BLaER1 treated with 17β-estradiol and CSF1 and Interleukin-3, amounts not matched to agents 10 nM and 100 nM (cell line): ENCODE data around the gene DGKI.
A peak's percentile ranks its signal among the peaks of the same experiment; 100 is the strongest.

Experiments
- H3K27ac ChIP-seq, 11 experiments: shearing (Covaris generic); formaldehyde crosslinking; 2 replicates each; pipeline ENCODE4 v1.8.1; 2022
- H3K27me3 ChIP-seq, 11 experiments: shearing (Covaris generic); formaldehyde crosslinking; 2 replicates each; pipeline ENCODE4 v1.8.1; 2022
- H3K36me3 ChIP-seq, 11 experiments: shearing (Covaris generic); formaldehyde crosslinking; 2 replicates each; pipeline ENCODE4 v1.8.1; 2022
- H3K4me1 ChIP-seq, 10 experiments: shearing (Covaris generic); formaldehyde crosslinking; 2 replicates each; pipeline ENCODE4 v1.8.1; 2022
- H3K4me2 ChIP-seq, 11 experiments: shearing (Covaris generic); formaldehyde crosslinking; 2 replicates each; pipeline ENCODE4 v1.8.1; 2022
- H3K4me3 ChIP-seq, 10 experiments: shearing (Covaris generic); formaldehyde crosslinking; 2 replicates each; pipeline ENCODE4 v1.8.1; 2022
- H3K9ac ChIP-seq, 11 experiments: shearing (Covaris generic); formaldehyde crosslinking; 2 replicates each; pipeline ENCODE4 v1.8.1; 2022
- H3K9me3 ChIP-seq, 11 experiments: shearing (Covaris generic); formaldehyde crosslinking; replicated peaks in 1 of 11; 2 replicates each; pipeline ENCODE4 v1.8.1; 2022
- H4K20me1 ChIP-seq, 11 experiments: shearing (Covaris generic); formaldehyde crosslinking; 2 replicates each; pipeline ENCODE4 v1.8.1; 2022
- Cebpa-rat ChIP-seq, 11 experiments: shearing (Covaris generic); IDR thresholded peaks; 2 replicates each; pipeline ENCODE4 v1.8.1; 2022

Gene DGKI

DNA sequence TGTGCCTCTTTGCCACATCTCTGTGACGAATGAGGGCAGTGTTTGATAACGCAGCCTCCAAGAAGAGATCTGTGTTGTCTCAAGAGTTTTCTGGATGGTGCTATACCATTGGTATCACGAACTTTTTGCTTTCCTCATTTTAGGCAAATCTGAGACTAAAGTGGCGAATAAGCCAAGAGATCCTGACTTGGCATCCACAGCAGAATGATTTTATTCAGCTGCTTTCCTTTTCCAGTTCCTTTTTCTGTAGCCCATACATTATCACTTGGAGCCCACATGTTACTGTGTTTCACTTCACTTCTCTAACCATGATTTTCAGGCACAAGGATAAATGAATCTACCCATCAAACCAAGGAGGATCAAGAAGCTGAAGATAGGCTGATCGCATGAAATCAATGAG, 325.3 kb downstream of the DGKI start:
- H3K27ac ChIP-seq, result no peak overlapping the region
- no peaks in the 10 kb centered on the region for H3K9me3 ChIP-seq
- H3K9ac ChIP-seq, result no peak overlapping the region
- no peaks in the 10 kb centered on the region for H3K36me3 ChIP-seq
- no peak for TF ChIP-seq Cebpa-rat (IDR thresholded peaks at IDR 0.05)
- H3K4me1 ChIP-seq, result no peaks in the 10 kb centered on the region
- H4K20me1 ChIP-seq, result no peaks in the 10 kb centered on the region
- H3K4me2 ChIP-seq, result no peak overlapping the region
- no peak overlapping the region for H3K4me3 ChIP-seq
- no peaks in the 10 kb centered on the region for H3K27me3 ChIP-seq

DNA sequence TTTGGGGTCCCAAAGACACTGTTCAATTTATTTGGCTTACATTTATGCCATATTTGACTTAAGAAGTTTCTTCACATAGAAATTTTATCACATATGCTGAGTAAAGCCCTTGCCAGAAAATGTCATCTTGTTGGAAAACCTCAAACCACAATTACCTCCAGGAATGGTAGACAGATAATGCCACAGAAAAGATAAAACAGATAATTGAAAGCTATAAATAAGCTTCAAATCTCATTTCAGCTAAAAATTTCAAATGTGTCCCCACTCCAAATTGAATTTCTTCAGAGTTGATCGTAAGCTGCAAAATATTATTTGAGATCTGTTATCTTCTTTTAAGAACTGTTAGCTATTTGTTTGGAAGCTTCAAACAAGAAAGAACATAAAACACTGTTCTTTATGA, 326.8 kb downstream of the DGKI start:
- no peak overlapping the region for H3K27ac ChIP-seq
- no peaks in the 10 kb centered on the region for H3K4me1 ChIP-seq
- H3K4me3 ChIP-seq, result no peak overlapping the region
- H3K27me3 ChIP-seq, result no peaks in the 10 kb centered on the region
- H3K9ac ChIP-seq, result no peak overlapping the region
- TF ChIP-seq Cebpa-rat (IDR thresholded peaks at IDR 0.05), result no peak
- no peaks in the 10 kb centered on the region for H3K36me3 ChIP-seq
- no peaks in the 10 kb centered on the region for H3K9me3 ChIP-seq
- no peaks in the 10 kb centered on the region for H4K20me1 ChIP-seq
- no peak overlapping the region for H3K4me2 ChIP-seq

DNA sequence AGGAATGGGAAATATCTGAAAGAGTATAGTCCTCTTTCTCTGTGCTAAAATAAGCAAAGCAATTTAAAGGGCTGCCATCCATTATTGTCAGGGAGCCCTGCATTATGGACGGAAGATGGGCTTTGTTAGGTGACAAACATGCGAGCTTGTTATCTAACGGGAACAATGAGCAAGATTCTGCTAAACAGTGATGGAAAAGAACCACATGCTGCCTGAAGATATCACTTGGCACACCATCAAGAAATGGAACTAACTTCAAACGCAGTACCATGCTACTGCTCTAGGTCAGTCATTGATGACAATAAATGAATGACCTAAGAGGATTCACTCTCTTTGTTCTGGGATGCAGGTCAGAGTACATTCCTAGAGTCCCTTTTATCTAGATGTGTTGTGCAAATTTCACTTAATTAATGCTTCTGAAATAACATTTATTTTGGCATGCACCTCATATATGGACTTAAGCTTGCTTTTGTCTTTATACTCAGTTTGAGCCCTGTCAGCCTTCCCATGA, 327.5 kb downstream of the DGKI start:
- Histone ChIP-seq H3K36me3 (no peaks in the 10 kb centered on the region), H3K4me3 (no peak overlapping the region), H3K9me3 (no peaks in the 10 kb centered on the region), H3K9ac (no peak overlapping the region), H4K20me1 (no peaks in the 10 kb centered on the region), H3K27ac (no peak overlapping the region), H3K27me3 (no peaks in the 10 kb centered on the region), H3K4me1 (no peaks in the 10 kb centered on the region), H3K4me2 (no peak overlapping the region)
- no peak for TF ChIP-seq Cebpa-rat (IDR thresholded peaks at IDR 0.05)

DNA sequence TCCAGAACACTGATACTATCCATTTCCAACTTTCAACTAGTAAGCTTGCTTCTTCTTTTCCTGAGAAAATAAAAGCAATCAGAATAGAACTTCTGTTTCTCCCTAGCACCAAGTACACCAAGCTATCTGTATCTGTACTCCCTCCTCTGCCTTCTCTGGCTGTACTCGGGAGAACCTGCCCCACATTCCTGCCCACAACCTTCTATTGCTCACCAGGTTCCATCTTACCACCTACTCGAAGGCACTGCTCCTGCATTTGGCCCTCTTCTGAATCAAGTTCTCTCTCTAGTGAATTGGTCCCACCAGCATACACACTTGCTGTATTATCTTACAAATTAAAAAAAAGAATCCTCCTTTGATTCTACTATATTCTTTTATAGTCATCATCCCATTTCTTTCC, 333.7 kb downstream of the DGKI start:
- no peaks in the 10 kb centered on the region for H3K9me3 ChIP-seq
- no peak overlapping the region for H3K27ac ChIP-seq
- H3K27me3 ChIP-seq, result no peaks in the 10 kb centered on the region
- H3K4me1 ChIP-seq, result peaks cover 0 to 13% (median 0%) of the 10 kb centered on the region in 10 experiments; a peak in 4 of 20 replicates
- peak overlapping the region in 2 of 11 experiments; percentile 20 to 31; a peak in 3 of 22 replicates for H3K4me2 ChIP-seq
- H3K4me3 ChIP-seq, result no peak overlapping the region
- no peak for TF ChIP-seq Cebpa-rat (IDR thresholded peaks at IDR 0.05)
- H3K9ac ChIP-seq, result no peak overlapping the region
- H3K36me3 ChIP-seq, result no peaks in the 10 kb centered on the region
- H4K20me1 ChIP-seq, result no peaks in the 10 kb centered on the region

DNA sequence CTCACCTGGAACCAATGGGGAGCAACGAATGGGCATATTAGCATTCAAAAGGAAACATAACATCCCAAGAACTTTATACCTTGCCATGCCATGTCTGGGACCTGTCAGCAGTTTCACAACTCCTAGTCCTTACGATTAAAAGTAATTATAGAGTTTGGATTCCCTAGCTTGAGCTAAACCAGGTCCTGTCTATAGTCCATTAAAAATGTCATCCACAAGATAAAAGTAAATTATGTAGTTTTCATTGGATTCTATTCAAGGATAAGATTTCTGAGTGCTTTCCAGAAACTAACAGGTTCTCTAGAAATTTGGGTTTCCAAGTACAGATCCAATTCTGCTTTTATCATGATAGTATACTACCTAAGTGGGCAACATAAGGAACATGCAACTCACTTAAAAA, 339.7 kb downstream of the DGKI start:
- peaks cover 0 to under 1% (median 0%) of the 10 kb centered on the region in 10 experiments; a peak in 1 of 20 replicates for H3K4me1 ChIP-seq
- no peaks in the 10 kb centered on the region for H3K27me3 ChIP-seq
- H3K36me3 ChIP-seq, result no peaks in the 10 kb centered on the region
- no peak for TF ChIP-seq Cebpa-rat (IDR thresholded peaks at IDR 0.05)
- no peaks in the 10 kb centered on the region for H3K9me3 ChIP-seq
- H3K4me2 ChIP-seq, result no peak overlapping the region
- H3K4me3 ChIP-seq, result no peak overlapping the region
- no peak overlapping the region for H3K9ac ChIP-seq
- H4K20me1 ChIP-seq, result no peaks in the 10 kb centered on the region
- H3K27ac ChIP-seq, result no peak overlapping the region

DNA sequence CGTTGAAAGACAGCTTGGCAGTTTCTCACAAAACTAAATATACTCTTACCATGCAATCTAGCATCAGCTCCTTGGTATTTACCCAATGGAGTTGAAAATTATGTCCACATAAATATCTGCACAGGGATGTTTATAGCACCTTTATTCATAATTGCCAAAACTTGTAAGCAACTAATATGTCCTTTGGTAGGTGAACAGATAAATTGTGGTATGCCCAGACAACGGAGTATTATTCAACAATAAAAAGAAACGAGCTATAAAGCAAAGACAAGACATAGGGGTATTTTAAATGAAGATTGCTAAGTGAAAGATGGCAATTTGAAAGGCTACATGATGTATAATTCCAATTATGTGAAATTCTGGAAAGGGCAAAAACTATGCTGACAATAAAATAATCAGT, 340.7 kb downstream of the DGKI start:
- H3K27me3 ChIP-seq, result no peaks in the 10 kb centered on the region
- no peak for TF ChIP-seq Cebpa-rat (IDR thresholded peaks at IDR 0.05)
- no peaks in the 10 kb centered on the region for H3K4me1 ChIP-seq
- no peaks in the 10 kb centered on the region for H3K9me3 ChIP-seq
- no peak overlapping the region for H3K4me3 ChIP-seq
- H3K36me3 ChIP-seq, result no peaks in the 10 kb centered on the region
- no peak overlapping the region for H3K9ac ChIP-seq
- no peak overlapping the region for H3K4me2 ChIP-seq
- H4K20me1 ChIP-seq, result no peaks in the 10 kb centered on the region
- H3K27ac ChIP-seq, result no peak overlapping the region

DNA sequence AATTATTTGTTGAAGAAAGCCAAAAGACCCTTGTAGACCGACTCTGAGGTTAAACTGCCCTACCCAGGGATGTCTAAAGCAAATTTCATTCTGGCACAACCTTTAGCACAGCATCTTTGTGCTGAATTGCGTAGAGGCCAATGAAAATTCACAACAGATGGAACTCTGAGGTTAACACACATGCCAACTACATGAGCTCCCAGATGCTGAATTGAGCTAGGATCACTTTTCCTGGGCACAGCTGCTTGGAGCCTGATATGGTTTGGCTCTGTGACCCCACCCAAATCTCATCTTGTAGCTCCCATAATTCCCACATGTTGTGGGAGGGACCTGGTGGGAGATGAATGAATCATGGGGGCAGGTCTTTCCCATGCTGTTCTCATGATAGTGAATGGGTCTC, 345.2 kb downstream of the DGKI start:
- Histone ChIP-seq H3K36me3 (no peaks in the 10 kb centered on the region), H4K20me1 (no peaks in the 10 kb centered on the region), H3K4me3 (no peak overlapping the region), H3K27me3 (no peaks in the 10 kb centered on the region), H3K9ac (no peak overlapping the region), H3K27ac (no peak overlapping the region), H3K4me1 (no peaks in the 10 kb centered on the region), H3K9me3 (no peaks in the 10 kb centered on the region), H3K4me2 (no peak overlapping the region)
- TF ChIP-seq Cebpa-rat (IDR thresholded peaks at IDR 0.05), result no peak

DNA sequence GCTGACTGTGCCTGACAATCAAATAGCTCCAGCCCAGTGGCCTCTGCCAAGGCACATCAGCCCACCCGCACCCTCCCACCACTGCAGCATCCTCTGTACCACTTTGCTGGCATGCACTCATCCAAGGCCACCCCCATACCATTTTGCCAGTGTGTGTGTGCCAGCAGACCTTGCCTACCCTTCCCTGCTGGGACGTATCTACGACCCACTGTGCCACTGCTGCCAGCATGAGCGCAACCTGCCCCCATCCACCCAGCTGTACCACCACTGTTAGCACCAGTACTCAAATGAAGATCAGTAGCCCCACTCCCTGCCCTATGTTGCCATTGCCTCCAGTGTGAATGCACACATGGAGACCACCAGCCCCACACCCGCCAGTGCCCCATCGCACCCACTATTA, 353.9 kb downstream of the DGKI start:
- no peaks in the 10 kb centered on the region for H4K20me1 ChIP-seq
- H3K9me3 ChIP-seq, result peaks cover 7 to 27% (median 15%) of the 10 kb centered on the region in 11 experiments; a peak in 16 of 22 replicates
- H3K9ac ChIP-seq, result no peak overlapping the region
- H3K4me1 ChIP-seq, result no peaks in the 10 kb centered on the region
- TF ChIP-seq Cebpa-rat (IDR thresholded peaks at IDR 0.05), result no peak
- no peak overlapping the region for H3K4me2 ChIP-seq
- H3K27ac ChIP-seq, result no peak overlapping the region
- H3K36me3 ChIP-seq, result no peaks in the 10 kb centered on the region
- H3K4me3 ChIP-seq, result no peak overlapping the region
- H3K27me3 ChIP-seq, result no peaks in the 10 kb centered on the region

DNA sequence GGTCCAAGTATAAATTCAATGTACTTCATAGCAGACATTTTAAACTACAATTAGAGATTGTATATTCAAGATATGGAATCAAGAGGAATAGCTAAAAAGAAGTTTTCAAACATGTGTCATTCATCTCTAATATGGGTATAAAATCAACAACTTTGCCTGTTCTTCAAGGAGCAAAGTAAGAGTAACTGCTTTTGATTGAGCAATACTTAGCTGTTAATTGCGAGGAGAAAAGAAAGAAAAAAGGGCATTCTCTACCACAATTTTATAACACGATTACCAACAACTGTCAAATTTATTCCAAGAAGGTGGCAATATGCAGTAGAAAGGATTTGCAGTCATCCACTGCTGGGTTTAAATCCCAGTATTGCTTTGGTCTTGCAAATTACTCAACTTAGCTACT, 356.9 kb downstream of the DGKI start:
- Histone ChIP-seq H3K4me3 (no peak overlapping the region), H3K9ac (no peak overlapping the region), H3K4me2 (no peak overlapping the region), H3K9me3 (peaks cover under 1 to 20% (median 9%) of the 10 kb centered on the region in 11 experiments; a peak in 16 of 22 replicates), H4K20me1 (no peaks in the 10 kb centered on the region), H3K27me3 (no peaks in the 10 kb centered on the region), H3K36me3 (no peaks in the 10 kb centered on the region), H3K4me1 (no peaks in the 10 kb centered on the region), H3K27ac (no peak overlapping the region)
- TF ChIP-seq Cebpa-rat (IDR thresholded peaks at IDR 0.05), result 0 out of 22 replicates have a peak, but pooled peaks of 1 of the 11 experiments have one; percentile 23

DNA sequence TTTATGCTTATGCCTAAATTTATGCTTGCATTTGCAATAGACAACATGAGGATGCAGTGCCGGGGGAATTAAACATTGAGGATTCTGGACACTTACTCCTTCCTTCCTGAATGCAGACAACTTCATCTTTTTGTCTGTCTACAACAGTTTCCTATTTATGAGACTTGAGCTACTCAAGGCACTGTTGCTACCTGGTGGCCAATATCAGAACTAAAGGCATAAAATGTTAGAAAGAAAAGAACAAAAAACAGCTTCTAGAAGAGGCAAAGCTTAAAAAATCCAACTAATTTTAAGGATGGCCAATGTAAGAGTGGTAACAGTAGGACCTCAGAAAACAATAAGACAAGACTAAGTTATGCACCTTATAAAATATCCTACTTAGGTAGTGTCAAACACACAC, 358.7 kb downstream of the DGKI start:
- Histone ChIP-seq H3K36me3 (no peaks in the 10 kb centered on the region), H3K4me2 (no peak overlapping the region), H3K27ac (no peak overlapping the region), H3K9ac (no peak overlapping the region), H3K4me1 (no peaks in the 10 kb centered on the region), H3K9me3 (peaks cover 0 to 6% (median 0%) of the 10 kb centered on the region in 11 experiments; a peak in 4 of 22 replicates), H3K4me3 (no peak overlapping the region), H3K27me3 (no peaks in the 10 kb centered on the region), H4K20me1 (no peaks in the 10 kb centered on the region)
- TF ChIP-seq Cebpa-rat (IDR thresholded peaks at IDR 0.05), result no peak
